Fibroblast of skin of scalp (primary cell): Measurements from ENCODE around the gene AKAP8L.
A peak's percentile ranks its signal among the peaks of the same experiment; 100 is the strongest.
"Not testable (repeated sequence)": the region's sequence is repeated elsewhere in the genome, so short reads cannot be mapped to it uniquely, and the experiment has no call there.

ENCODE experiments used
- DNase-seq: peaks from one replicate; pipeline ENCODE4 v3.0.0-alpha.2; 2013

The AKAP8L gene

DNA sequence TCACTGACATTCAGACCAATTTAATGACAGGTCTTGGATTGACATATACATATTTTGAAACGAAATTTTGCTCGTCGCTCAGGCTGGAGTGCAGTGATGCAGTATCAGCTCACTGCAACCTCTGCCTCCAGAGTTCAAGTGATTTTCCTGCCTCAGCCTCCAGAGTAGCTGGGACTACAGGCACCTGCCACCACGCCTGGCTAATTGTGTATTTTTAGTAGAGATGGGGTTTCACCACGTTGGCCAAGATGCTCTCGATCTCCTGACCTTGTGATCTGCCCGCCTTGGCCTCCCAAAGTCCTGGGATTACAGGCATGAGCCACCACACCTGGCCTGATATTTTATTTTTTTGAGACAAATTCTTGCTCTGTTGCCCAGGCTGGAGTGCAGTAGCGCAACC lies 66.3 kb downstream of the AKAP8L start:
- not testable (repeated sequence) for DNase-seq

DNA sequence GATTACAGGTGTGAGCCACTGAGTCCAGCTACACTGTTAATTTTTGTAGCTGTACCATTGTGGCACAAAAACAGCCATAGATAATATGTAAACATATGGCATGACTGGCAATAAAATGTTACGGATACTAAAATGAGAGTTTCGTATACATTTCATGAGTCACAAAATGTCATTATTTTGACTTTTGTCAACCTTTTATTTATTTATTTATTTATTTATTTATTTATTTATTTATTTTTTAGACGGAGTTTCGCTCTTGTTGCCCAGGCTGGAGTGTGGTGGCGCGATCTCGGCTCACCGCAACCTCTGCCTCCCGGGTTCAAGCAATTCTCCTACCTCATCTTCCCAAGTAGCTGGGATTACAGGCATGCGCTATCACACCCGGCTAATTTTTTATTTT lies 77.5 kb downstream of the AKAP8L start:
- DNase-seq = not testable (repeated sequence)

DNA sequence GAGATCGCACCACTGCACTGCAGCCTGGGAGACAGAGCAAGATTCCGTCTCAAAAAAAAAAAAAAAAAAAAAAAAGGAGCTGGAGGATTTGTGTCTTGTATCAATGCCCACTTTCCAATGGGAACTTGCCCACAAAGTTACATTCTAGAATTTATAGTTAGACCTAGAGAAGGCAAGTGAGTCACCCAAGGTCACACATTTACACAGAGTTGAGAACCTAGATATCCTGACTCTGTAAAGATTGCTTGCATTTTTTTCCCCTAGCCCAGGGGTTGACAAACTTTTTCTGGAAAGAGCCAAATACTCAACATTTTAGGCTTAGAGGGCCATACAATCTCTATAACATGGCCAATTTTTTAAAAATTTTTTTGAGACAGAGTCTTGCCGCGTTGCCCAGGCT lies 78.7 kb downstream of the AKAP8L start:
- DNase-seq = no peak

DNA sequence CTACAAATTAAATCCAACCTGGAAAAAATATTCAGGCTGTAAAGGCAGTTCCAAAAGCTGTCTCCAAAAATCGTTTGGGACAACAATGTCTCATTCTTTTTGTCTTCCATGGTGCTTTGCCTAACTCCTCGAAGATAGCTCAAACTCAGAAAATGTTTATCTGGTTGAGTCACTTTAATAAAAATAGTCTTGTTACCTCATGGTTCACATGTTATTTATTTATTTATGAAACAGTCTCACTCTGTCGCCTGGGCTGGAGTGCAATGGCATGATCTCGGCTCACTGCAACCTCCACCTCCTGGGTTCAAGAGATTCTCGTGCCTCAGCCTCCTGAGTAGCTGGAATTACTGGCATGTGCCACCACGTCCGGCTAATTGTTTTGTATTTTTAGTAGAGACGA lies 81.6 kb downstream of the AKAP8L start:
- peak; percentile 68 for DNase-seq

DNA sequence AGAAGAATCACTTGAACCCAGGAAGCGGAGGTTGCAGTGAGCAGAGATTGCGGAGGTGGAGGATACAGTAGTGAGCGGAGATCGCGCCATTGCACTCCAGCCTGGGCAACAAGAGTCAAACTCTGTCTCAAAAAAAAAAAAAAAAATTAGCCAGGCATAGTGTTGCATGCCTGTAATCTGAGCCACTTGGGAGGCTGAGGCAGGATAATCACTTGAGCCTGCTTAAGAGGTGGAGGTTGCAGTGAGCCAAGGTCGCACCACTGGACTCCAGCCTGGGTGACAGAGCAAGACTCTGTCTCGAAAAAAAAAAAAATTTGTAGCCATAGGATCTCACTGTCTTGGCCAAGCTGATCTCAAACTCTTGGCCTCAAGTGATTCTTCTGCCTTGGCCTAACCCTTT lies 82.8 kb downstream of the AKAP8L start:
- DNase-seq = not testable (repeated sequence)

DNA sequence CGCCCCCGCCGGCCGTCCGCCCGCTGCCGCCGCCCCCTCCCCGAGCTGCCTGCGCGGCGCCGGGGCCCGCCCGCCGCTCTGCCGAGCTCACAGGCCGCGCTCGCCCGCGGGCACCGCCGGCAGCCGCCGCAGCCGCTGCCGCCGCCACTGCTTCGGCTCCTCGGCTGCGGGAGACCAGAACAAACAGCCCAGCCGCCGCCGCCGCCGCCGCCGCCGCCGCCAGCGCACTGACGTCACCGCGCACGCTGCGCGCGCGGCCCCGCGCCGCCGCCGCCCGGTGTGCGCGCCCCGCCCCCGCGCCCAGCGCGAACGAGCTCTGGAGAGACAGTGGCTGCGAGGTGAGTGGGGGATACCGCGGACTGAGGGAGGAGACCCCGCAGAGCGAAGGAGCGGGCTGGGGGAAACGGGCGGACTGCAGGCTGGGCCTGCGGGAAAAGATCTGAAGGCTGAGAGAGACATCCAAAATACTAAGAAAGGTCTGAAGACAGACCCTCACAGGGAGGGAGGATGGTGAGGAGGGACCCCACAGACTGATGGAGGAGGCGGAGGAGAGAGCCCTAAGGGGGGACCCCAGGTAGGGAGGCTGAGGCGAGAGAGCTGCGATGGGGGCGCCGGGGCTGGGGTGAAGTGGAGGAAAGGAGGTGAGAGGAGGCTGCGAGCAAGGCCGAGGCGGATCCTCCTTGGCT lies 86.3 kb downstream of the AKAP8L start, which contains the start of gene BRD4:
Gene BRD4, minus strand, starts transcription at position 229 of the 686 bp plus-strand sequence. CDS start 59,440 bp downstream, outside the sequence.
- DNase-seq = peak; percentile 73

DNA sequence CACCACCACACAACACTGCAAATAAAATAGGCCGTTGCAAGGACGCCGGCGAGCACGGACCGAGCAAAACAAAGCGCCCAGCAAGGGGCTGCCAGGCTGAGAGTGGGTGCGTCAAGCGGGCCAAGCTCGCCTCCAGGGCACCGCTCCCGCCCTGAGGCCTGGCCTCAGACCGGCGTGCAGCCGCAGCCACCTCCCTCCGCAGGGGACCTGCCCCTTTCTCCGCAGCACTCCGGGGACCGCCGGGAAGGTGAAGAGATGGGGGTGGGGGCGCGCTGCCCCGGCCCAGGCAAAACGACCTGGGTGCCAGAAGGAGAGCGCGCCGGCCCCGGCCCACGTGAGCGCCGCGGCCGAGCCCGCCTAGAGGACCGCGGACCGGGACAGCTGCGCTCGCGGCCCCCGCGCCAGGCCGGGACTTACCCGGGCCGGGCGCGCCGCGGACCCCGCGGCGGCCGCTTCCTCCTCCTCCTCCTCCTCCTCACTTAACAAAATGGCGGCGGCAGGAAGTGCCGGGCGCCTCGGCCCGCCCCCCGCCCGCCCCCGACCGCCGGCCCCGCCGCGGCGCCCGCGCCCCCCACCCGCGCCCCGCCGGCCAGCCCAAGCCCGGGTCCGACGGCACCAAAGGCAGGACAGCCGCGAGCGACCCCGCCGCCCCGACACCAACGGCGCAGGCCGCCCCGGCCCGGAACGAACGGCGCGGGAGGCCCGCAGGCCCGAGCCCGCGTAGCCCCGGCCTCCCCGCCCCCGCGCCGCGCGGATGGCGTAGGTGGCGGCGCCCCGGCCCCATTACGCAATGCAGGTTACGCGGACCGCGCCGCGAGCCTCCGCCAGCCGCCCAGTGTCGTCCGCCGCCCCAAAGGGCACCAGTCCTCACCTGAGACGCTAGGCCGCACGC lies 87.1 kb downstream of the AKAP8L start:
- peak; percentile 46 for DNase-seq

DNA sequence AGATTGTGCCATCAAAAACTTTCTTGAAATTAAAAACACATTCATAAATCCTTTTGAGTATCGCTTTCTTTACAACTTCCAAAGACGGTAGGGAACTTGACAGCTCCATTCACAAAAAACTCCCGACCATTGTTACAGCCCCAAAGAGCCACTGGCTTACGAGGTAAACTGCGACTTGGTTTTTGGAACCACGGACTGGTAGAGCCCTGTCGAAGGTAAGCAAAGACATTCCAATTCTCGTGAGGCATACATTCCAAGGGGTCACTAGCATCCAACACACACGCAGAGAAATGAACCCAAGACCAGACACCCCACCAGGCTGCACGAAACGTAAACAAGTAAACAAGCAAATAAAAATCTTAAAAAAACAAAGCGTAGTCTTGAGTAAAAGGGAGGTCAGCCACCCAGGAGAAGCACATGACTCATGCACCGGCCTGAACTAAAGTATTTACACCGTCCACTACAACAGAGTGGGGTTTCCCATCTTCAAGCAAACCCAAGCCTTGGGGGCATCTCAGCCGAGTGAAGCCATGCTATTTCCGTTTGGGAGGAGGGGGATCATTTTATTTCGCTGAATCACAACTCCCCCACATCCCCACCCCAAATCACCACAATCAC lies 87.9 kb downstream of the AKAP8L start:
- peak; percentile 78 for DNase-seq
